ENCODE data around the gene ATP5F1A.
"Not testable (repeated sequence)": the region's sequence is repeated elsewhere in the genome, so short reads cannot be mapped to it uniquely, and the experiment has no call there.

ATP5F1A gene

GRCh38 chr18:46097801-46098615 is at the start of gene ATP5F1A:
Gene ATP5F1A (minus strand): TSS chr18:46098296. CDS start chr18:46098231, 65 bp downstream.
- peak; percentile 92 for DNase-seq (ENCODE audit: low spot score)

DNA sequence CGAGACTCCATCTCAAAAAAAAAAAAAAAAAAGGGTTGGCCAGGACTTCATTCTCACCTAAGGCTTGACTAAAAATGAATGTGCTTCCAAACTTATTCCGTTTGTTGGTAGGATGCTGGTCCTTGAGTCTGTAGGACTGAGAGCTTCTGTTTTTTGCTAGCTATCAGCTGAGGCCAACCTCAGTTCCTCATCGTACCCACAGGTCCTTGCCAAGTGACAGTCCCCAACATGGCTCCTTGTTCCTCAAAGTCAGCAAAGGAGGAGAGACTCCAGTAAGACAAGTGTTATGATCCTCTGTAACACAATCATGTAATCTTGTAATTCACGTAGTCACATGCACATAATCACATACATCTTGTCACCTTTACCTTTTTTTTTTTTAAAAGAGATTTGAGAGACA is 43.1 kb upstream of the ATP5F1A start:
- no peak for DNase-seq (ENCODE audit: low spot score)

DNA sequence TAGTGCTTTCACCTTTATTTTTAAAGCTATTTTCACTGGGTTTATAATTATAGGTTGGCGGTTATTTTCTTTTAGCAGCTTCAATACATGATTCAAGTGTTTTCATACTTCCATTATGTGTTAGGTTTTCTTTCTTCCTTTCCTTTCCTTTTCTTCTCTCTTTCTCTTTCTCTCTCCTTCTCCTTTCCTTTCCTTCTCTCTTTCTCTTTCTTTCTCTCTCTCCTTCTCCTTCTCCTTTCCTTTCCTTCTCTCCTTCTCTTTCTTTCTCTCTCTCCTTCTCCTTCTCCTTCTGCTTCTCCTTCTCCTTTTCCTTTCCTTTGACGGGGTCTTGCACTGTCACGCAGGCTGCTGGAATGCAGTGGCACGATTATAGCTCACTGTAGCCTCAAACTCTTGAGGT is 42.1 kb upstream of the ATP5F1A start:
- DNase-seq (ENCODE audit: low spot score), result no peak

- no peak for DNase-seq (ENCODE audit: low spot score)
These were observed 37.0 kb upstream of the ATP5F1A start for GRCh38 chr18:46134920-46135675.

DNA sequence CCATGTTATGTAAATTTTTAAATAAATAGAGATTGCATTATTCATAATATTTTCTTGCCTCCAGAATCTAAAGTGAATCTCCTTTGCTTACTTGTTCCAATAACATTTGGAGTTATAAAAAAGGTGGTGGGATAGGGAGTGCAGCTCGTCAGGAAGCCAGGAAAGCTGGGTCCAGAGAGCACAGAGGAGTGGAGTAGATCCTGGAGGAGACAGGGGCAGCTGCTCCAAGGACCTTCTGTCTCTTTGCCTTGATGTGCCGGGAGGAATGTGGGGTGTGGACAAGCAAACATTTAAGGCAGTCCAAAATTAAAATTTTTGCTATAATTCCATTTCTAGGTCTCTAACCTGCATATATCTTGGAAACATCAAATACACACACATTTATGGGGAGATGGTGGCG is 35.4 kb upstream of the ATP5F1A start:
- no peak for DNase-seq (ENCODE audit: low spot score)

GRCh38 chr18:46130549-46130948 is 32.5 kb upstream of the ATP5F1A start:
- not testable (repeated sequence) for DNase-seq (ENCODE audit: low spot score)

DNA sequence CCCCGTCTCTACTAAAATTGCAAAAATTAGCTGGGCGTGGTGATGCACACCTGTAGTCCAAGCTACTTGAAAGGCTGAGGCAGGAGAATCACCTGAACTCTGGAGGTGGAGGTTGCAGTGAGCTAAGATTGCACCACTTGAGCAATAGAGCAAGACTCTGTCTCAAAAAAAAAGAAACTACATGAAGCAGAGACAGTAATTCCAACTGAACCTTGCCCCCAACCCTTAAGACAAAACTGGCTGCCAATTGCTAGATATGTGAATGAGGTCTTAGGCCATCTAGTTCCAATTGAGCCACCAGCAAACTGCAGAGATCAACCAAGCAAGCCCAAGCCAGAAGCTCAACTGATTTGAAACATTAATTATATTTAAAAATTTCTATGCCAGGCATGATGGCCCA is 32.0 kb upstream of the ATP5F1A start:
- DNase-seq (ENCODE audit: low spot score), result no peak

- DNase-seq (ENCODE audit: low spot score), result not testable (repeated sequence)
These were observed 28.5 kb upstream of the ATP5F1A start for GRCh38 chr18:46126625-46127024.

GRCh38 chr18:46113751-46114150 is 15.7 kb upstream of the ATP5F1A start:
- DNase-seq (ENCODE audit: low spot score), result no peak

GRCh38 chr18:46110406-46110805 is 12.3 kb upstream of the ATP5F1A start:
- DNase-seq (ENCODE audit: low spot score), result no peak

DNA sequence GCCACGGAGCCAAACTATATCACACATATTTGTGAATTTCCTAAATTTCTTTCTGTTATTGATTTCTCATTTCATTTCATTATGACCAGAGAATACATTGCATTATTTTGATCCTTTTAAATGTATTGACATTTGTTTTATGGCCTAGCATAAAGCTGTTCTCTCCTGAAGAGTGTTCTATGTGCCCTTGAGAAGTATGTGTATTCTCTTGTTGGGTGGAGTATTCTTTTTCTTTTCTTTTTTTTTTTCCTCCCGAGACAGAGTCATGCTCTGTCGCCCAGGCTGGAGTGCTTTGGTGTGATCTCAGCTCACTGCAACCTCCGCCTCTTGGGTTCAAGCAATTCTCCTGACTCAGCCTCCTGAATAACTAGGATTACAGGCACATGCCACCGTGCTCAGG is 11.3 kb upstream of the ATP5F1A start:
- no peak for DNase-seq (ENCODE audit: low spot score)

- peak; percentile 94 for DNase-seq (ENCODE audit: low spot score)
These were observed 6.2 kb upstream of the ATP5F1A start, which contains the start of gene HAUS1 for GRCh38 chr18:46104128-46104911. Gene HAUS1 (plus strand): TSS chr18:46104385. CDS start chr18:46104412, 27 bp downstream.

- DNase-seq (ENCODE audit: low spot score), result no peak
These were observed 1.4 kb upstream of the ATP5F1A start for GRCh38 chr18:46099463-46099862.

GRCh38 chr18:46098616-46098933 is 479 bp upstream of the ATP5F1A start:
- DNase-seq (ENCODE audit: low spot score), result no peak

DNA sequence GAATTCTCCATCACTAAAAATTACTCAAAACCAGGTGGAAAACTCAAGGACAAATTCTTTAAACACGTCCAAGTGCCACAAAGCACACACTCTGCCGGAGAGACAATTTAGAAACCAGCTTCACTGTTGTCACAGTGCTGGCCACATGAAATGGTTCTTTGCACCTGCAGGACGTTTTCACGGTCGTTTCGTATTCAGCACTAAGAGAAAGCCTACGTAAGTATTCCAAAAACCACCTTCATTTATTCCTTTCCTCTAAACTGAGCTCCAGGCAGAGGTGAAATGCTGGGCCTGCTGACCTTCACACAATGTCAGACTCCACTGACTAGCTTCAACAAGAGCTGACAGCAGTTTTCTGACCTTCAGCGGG is 680 bp downstream of the ATP5F1A start:
- DNase-seq (ENCODE audit: low spot score), result no peak

- no peak for DNase-seq (ENCODE audit: low spot score)
These were observed 1.3 kb downstream of the ATP5F1A start for GRCh38 chr18:46096651-46097300.

GRCh38 chr18:46095532-46095931 is 2.6 kb downstream of the ATP5F1A start:
- DNase-seq (ENCODE audit: low spot score), result no peak

- not testable (repeated sequence) for DNase-seq (ENCODE audit: low spot score)
These were observed 9.6 kb downstream of the ATP5F1A start for GRCh38 chr18:46088501-46088900.

GRCh38 chr18:46084431-46084830 is 13.7 kb downstream of the ATP5F1A start:
- DNase-seq (ENCODE audit: low spot score), result no peak

DNA sequence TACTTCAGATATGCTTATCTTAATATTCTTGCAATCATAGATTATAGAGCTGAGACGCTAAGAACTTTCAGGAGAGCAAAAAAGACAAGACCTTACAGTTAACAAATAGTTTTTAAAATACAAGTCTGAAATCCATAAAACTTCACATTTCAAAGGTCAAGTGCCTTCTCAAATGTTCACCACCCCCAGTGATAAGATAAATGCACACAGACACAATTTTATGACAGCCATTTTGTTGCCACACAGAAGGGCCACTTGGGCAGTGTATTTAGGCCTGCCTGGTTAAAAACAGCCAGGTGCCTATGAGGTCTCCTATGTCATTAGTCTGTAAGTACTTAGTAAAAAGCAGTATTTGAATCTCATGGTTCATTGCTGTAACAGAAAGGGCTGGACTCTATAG is 17.9 kb downstream of the ATP5F1A start:
- no peak for DNase-seq (ENCODE audit: low spot score)

DNA sequence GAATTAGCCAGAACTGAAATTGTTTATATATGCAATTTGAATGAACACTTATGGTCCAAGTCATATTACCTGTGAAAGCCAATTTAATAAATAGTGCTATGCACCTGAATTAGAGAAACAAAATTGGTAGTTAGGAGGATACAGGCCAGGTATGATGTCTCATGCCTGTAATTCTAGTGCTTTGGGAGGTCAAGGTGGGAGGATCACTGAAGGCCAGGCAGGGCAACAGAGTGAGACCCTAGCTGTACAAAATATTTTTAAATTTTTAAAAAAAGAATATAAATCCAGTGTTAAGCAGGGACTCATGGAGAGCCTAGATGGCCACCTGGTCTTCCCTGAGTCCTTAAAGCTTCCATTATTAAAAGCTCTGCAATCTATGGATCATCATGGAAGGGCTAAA is 18.8 kb downstream of the ATP5F1A start:
- DNase-seq (ENCODE audit: low spot score), result no peak
